ENCODE data around the gene AFM.

- TF ChIP-seq POLR2A (IDR thresholded peaks at IDR 0.05) = no peak
- peak in 7 of 12 donors; percentile 4 to 41 (median 33) for TF ChIP-seq CTCF (IDR thresholded peaks at IDR 0.05)
Observed at GRCh38 chr4:73434311-73434710, 47.2 kb upstream of the AFM start.

All from heart left ventricle (tissue), 13 donors.